GM18909 (cell line): ENCODE measurements around the gene DCAKD.

Experiments
- ATAC-seq: cut with Tn5 transposase; IDR thresholded peaks from one replicate; pipeline ENCODE4 v1.9.1; 2021; ENCODE audit warnings: mild to moderate bottlenecking; ENCODE audit not compliant: unreplicated experiment, poor library complexity

Gene DCAKD

DNA sequence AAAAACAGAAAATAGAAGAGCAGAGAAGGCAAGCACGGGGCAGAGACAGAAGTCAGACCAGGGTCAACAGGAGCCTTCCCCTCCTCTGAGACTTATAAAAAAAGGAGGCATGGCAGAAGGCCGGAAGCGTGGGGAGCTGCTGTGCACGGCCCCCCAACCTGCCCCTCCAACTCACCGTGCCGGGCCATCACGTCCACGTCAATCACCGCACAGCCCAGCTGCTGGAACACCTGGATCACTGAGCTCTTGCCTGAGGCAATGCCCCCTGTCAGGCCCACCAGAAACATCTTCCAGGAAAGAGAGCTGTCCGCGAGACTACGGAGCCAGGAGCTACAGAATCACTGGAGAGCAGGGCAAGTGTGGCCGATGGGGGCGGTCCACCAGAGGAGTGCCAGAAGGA lies 16.8 kb downstream of the DCAKD start:
- ATAC-seq, result no peak

GRCh38 chr17:45032174-45032541 lies 19.3 kb downstream of the DCAKD start:
- ATAC-seq, result no peak

DNA sequence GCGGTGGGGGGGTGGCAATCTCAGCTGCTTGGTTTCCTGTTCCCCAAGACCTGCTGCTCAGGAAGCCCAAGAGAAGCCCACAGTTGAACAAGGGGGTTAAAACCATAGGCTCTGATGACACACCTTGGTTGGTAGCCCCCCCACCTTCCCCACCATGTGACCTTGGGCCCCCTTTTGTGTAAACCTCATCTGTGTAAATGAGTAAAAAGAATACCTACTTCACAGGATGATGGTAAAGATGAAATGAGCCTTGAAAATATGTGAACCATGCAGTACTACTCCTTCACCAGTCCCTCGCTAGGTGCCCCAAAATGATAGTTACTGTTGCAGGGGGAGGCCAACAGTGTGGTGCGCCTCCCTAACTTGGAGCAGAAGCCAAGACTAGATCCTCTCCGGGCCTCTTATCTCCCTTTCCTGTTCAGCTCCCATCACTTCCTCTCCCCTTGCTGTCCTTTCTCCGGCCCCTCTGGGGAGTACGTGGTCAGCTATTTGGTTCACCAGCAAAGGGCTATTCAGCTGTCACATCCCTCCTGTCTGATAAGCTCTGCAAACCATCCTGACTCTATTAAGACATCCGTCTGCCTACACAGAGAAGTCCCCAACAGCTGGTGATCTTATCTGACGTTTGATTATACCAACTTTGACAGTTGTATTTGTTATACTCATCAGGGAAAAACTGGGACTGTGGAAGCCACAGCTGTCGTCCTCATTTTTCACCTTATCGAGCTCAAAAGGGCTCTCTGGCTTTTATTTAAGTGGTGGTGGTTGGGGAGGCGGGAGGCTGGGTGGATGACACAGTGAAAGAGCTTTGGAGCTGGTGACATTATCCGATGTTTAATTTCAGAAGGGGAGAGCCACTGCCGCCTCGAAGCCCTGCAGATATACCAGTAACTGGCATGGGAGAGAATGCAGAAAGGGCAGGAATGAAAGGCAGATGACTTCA lies 19.9 kb downstream of the DCAKD start:
- no peak for ATAC-seq

GRCh38 chr17:45030733-45031132 lies 20.7 kb downstream of the DCAKD start:
- no peak for ATAC-seq

DNA sequence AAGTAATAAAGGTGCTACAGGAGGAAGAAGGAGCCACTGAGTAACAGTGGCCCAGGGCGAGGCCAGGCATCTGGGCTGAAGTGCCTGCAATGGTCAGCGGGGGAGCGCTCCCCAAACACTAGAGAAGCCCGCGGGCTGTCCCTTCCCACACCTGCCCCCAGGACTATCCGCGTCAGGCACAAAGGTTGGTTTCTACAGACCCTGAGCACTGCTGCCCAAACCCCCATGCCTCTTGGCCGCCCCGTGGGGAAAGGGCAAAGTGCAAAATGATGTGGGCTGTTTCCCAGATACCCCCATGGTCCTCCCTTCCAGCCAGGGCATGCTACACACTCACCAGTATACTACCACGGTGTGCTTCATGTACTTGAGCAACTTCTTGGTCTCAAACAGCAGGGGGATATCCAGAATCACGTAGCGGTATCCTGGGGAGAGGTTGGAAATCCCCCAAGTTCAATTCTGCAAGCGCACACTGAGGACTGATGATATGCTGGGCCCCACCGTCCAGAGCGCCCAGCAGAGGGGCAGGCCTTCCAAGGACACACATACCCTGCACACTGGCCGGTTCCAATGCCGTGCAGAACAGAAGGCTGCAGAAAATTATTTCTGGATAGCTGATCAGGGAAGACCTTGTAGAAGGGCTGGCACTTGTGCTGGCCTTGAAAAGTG lies 21.5 kb downstream of the DCAKD start:
- ATAC-seq, result no peak

- ATAC-seq, result no peak
Measured at GRCh38 chr17:45029096-45029495, 22.3 kb downstream of the DCAKD start.

DNA sequence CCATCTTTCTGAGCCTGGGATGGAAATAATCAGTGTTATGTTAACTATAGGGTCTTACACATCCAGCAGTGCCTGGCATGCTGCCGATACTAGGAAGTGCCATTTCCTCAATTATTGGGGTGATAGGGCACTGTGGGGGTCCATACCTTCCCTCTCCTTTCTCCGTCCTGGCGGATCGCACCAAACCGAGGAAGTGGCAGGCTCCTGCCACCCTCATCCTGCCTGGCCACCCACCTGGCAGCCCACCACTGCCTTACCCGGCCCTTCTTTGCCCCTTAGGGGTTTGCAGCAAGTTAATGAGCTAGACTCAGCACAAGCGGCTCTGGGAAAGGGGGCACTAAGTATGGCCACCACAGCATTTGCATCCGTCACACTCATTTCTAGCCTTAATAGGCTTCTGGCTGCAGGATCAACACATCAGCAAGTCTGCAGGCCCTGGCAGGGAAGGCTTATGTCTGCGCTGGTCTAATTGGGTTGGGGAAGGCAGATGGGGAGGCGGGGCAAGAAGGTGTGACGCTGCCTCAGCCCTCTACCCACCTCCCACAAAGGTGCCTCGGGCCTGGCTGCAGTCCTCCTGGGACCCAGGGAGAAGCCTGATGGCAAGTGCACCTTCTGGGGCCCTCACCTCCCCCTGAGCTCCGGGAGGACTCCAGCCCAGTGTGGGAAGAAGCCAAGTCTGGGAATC lies 28.6 kb downstream of the DCAKD start:
- ATAC-seq, result no peak

DNA sequence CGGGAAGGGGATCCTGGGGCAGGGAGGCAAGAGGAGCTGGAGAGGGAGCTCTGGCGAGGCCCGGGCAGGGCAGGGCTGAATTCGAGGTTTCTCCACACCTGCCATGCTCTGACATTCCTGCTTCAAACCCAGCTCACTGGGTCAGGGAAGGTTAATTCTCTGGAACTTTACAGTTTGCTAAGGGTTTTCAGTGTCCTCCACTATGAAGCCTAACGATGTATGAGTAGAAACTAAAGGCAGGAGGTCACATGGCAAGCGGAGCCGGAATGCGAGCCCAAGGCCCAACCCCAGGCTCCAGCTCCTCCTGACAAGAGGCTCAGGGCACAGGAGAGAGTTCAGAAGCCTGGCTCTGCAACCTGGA lies 29.2 kb downstream of the DCAKD start:
- ATAC-seq, result no peak

DNA sequence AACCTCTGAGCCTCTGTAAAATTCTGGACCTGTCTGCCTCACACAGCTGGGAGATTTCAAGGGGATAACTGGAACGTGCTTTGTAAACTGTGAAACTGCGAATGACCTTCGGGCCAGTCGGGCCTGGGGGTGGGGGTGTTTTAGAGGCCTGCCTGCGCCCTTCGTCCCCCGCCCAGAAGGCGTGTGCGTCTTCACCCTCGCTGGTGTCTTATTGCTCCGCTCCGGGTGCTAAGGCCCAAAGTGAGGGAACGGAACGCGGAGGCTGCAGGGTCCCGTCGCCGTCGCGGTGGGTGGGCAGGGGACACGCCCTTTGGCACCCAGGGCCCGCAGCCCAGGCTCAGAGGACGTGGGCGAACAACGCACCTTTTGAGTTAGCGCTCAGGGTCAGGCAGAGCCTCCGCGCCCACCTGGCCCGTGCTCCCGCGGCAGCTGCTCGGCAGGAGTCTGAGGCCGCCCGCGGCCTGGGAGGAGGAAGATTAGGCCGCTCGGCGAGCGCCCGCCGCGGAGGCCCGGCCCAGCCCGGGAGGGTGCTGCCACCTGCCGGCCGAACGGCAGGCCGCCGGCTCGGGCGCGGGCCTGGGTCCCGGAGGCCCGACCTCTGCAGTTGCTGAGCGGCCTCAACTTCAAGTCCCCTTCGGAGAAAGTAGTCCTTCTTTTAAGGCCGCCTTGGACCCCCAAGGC lies 29.7 kb downstream of the DCAKD start:
- peak; percentile 56 for ATAC-seq

- ATAC-seq, result no peak
Measured at GRCh38 chr17:45020354-45021138, 30.9 kb downstream of the DCAKD start.

DNA sequence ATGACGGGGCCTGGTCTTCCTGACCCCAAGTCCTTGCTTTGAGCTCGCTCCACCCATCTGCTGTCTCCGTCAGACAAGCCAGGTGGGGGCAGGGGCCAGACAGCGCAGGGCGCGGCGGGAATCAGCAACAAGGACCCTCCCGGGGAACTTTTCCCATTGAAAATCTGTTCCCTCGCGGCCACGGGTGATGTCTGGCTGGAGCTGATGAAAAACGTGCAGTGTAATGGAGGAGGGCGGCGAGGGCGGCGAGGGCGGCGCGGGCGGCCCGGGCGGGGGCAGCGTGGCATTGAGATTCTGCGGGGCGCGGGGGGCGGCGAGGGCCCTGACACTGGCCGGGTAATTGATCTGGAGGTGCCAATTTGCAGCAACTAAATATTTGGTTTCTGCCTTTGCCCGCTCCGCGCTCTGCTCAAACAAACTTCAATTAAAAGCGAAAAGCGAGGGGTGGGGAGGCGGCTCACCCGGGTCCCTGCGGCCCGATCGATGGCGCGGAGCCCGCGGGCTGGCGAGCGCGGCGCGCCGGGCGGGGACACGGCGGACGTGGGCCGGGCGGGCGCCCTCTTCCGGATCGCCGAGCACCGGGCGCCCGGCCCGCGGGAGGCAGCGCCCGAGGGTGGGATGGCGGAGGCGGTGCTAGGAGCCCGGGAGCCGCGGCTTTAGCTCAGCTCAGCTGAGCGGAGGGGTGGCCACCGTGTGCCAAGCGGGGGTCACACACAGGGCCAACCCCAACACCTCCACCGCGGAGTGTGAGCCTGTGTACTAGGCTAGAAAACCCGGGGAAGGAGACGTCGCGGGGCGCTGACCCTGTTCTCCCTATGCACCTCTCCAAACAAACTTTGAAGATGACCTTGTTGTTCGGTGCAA lies 32.4 kb downstream of the DCAKD start:
- ATAC-seq, result peak; percentile 45

DNA sequence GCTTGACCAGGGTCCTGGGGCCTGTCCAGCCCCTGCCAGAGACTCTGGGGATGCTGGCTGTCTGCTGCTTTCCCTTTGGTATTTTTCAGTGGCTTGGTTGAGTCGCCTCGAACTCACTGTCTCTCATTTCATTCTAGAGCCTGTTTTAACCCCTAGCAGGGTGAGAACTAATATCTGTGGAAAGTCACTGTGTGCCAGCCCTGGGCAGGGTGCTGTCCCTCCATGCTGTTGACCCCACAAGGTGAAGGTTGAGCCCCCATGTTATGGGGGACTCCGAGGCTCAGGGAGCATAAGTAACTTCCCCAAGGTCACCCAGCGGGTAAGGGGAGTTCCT lies 33.0 kb downstream of the DCAKD start:
- no peak for ATAC-seq

DNA sequence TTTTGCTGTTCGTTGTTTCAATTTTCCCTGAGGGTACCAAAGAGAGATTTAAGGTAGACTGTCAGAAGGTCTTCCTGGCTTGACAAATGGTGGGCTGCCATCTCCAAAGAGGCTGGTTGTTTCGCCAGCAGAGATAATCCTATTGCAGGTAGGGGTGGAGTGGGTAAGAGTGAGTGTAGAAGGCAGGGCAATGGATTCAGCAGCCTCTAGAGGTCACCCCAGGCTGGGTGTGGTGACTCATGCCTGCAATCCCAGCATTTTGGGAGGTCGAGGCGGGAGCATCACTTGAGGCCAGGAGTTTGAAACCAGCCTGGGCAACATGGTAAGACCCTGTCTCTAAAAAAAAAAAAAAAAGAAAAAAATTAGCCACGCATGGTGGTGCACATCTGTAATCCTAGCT lies 34.6 kb downstream of the DCAKD start:
- no peak for ATAC-seq

GRCh38 chr17:45016237-45016636 lies 35.2 kb downstream of the DCAKD start:
- no peak for ATAC-seq

- no peak for ATAC-seq
Measured at GRCh38 chr17:45013021-45013997, 38.1 kb downstream of the DCAKD start.

- no peak for ATAC-seq
Measured at GRCh38 chr17:45011767-45012166, 39.7 kb downstream of the DCAKD start.

DNA sequence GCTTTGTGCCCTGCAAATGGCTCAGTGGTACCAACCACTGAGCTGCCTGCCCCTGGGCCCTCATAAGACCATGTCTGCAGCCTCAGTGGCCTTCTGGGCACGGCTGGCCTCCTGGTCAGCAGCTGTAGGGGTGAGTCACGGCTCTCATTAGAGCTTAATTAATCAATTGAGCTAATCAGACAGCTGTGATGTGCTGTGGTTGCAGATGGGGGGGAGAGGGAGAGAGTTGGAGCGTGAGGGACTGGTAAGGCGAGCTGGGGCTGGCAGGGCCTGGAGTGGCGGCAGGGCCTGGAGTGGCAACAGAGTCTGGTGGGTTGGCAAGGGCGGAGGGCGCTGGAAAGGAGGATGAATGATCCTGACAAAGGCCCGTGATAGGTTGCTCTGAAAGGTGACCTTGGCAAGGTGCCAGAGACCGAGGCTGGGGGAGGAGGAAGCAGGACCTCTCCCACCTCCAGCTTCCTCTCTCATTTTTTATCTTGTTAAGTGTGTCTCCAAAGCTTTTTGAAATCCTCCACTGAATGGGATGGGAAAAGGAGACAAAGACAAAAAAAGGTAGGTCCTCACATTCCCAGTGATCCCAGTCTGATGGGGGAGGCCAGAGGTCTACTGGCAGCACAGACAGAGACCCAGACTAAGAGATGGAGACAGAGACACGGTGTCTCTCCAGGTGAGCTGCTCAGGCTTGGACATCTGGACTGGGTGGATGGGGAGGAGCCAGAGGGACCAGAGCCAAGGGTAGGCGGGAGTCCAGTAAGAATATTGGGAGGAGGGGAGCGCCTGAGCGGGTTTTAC lies 41.6 kb downstream of the DCAKD start:
- no peak for ATAC-seq
